ENCODE results near the gene TMEM51. TPM values are rescaled to one million over a fixed set of nuclear protein-coding genes. Genes with fewer than 3 reads are reported as not detected.

Gene TMEM51
- total RNA-seq, 1 donor from 2014 or later = 6.9 TPM

- Histone ChIP-seq H3K27ac (ENCODE audit: low read depth, low read length) (no peak overlapping the region), H3K36me3 (ENCODE audit: insufficient read depth, low read length) (no peaks in the 10 kb centered on the region), H3K4me1 (ENCODE audit: insufficient read depth, low read length) (peaks cover under 1% of the 10 kb centered on the region), H3K4me2 (ENCODE audit: low read length) (no peak overlapping the region), H3K9ac (ENCODE audit: low read length) (no peak overlapping the region), H3K27me3 (ENCODE audit: insufficient read depth, low read length) (no peaks in the 10 kb centered on the region), H3K79me2 (ENCODE audit: insufficient read depth, low read length) (no peaks in the 10 kb centered on the region), H4K20me1 (ENCODE audit: insufficient read depth, low read length) (no peaks in the 10 kb centered on the region), H2AFZ (ENCODE audit: low read depth, low read length) (no peak overlapping the region), H3K4me3 (ENCODE audit: insufficient read depth, low read depth, low read length) (no peak overlapping the region), H3K9me3 (ENCODE audit: insufficient read depth, low read depth, low read length) (no peaks in the 10 kb centered on the region)
- Mint-ChIP-seq H3K36me3 (ENCODE audit: low read depth, unreplicated experiment) (peaks cover 31% of the 10 kb centered on the region), H3K27me3 (ENCODE audit: low read depth, unreplicated experiment) (peaks cover 2% of the 10 kb centered on the region), H3K9me3 (ENCODE audit: unreplicated experiment) (no peaks in the 10 kb centered on the region), H3K27ac (ENCODE audit: unreplicated experiment) (no peak overlapping the region), H3K4me1 (ENCODE audit: low read depth, unreplicated experiment) (peaks cover 10% of the 10 kb centered on the region), H3K4me3 (ENCODE audit: unreplicated experiment) (no peak overlapping the region)
- TF ChIP-seq EZH2 (IDR thresholded peaks at IDR 0.05; ENCODE audit: insufficient read depth, low read length) (no peak), CTCF (IDR thresholded peaks at IDR 0.05; ENCODE audit: insufficient read depth, low read depth, low read length) (no peak)
- DNase-seq (ENCODE audit: low read depth) (no peak), FAIRE-seq (no peak)
Measured at GRCh38 chr1:15218287-15219279, 65.0 kb downstream of the TMEM51 start.

- no peak overlapping the region for H3K4me3 Mint-ChIP-seq (ENCODE audit: unreplicated experiment)
- no peak for TF ChIP-seq CTCF (IDR thresholded peaks at IDR 0.05; ENCODE audit: insufficient read depth, low read depth, low read length)
- Histone ChIP-seq H3K4me3 (ENCODE audit: insufficient read depth, low read depth, low read length) (no peak overlapping the region), H3K27ac (ENCODE audit: low read depth, low read length) (no peak overlapping the region), H4K20me1 (ENCODE audit: insufficient read depth, low read length) (no peaks in the 10 kb centered on the region), H3K4me1 (ENCODE audit: insufficient read depth, low read length) (no peaks in the 10 kb centered on the region), H3K9me3 (ENCODE audit: insufficient read depth, low read depth, low read length) (no peaks in the 10 kb centered on the region), H2AFZ (ENCODE audit: low read depth, low read length) (no peak overlapping the region), H3K27me3 (ENCODE audit: insufficient read depth, low read length) (no peaks in the 10 kb centered on the region), H3K36me3 (ENCODE audit: insufficient read depth, low read length) (no peaks in the 10 kb centered on the region), H3K79me2 (ENCODE audit: insufficient read depth, low read length) (no peaks in the 10 kb centered on the region), H3K9ac (ENCODE audit: low read length) (no peak overlapping the region), H3K4me2 (ENCODE audit: low read length) (no peak overlapping the region)
- FAIRE-seq (no peak), DNase-seq (ENCODE audit: low read depth) (no peak)
- peaks cover 31% of the 10 kb centered on the region for H3K36me3 Mint-ChIP-seq (ENCODE audit: low read depth, unreplicated experiment)
- no peaks in the 10 kb centered on the region for H3K9me3 Mint-ChIP-seq (ENCODE audit: unreplicated experiment)
- H3K27ac Mint-ChIP-seq (ENCODE audit: unreplicated experiment) = no peak overlapping the region
- peaks cover 2% of the 10 kb centered on the region for H3K27me3 Mint-ChIP-seq (ENCODE audit: low read depth, unreplicated experiment)
- H3K4me1 Mint-ChIP-seq (ENCODE audit: low read depth, unreplicated experiment) = peaks cover 7% of the 10 kb centered on the region
Measured at GRCh38 chr1:15219280-15220023, 65.9 kb downstream of the TMEM51 start.

Data from astrocyte (in vitro differentiated cells and primary cell).